Activated T-helper 1 cell treated with anti-CD3 and anti-CD28 coated beads, Interleukin-12 subunit alpha, Interleukin-12 subunit beta, Interleukin-2, Interleukin-4 antibody, amounts not matched to agents 30 ng/mL and 10 ng/mL and 1 ng/mL, durations not matched to agents 14 hours and 24 hours and 36 hours (primary cell): Measurements from ENCODE around the gene PTPRQ. TPM values are rescaled to one million over a fixed set of nuclear protein-coding genes. Genes with fewer than 3 reads are reported as not detected.

Experiments
- DNase-seq: peaks from one replicate; pipeline ENCODE4 v3.0.0; 2021; ENCODE audit warnings: low spot score
- H3K27ac Mint-ChIP-seq: one replicate; pipeline ENCODE4 v1.8.0; 2021; ENCODE audit warnings: mild to moderate bottlenecking, mixed read lengths
- H3K27me3 Mint-ChIP-seq: one replicate; pipeline ENCODE4 v1.8.0; 2022; ENCODE audit warnings: mild to moderate bottlenecking, moderate library complexity, mixed read lengths; ENCODE audit not compliant: insufficient read depth
- H3K36me3 Mint-ChIP-seq: one replicate; pipeline ENCODE4 v1.8.0; 2021; ENCODE audit warnings: low read depth, mixed read lengths
- H3K4me1 Mint-ChIP-seq: one replicate; pipeline ENCODE4 v1.8.0; 2021; ENCODE audit warnings: low read depth, mixed read lengths
- H3K4me3 Mint-ChIP-seq: one replicate; pipeline ENCODE4 v1.8.0; 2021; ENCODE audit warnings: mild to moderate bottlenecking, moderate library complexity, mixed read lengths
- H3K9me3 Mint-ChIP-seq: one replicate; pipeline ENCODE4 v1.8.0; 2021; ENCODE audit warnings: mixed read lengths
- intact Hi-C: fragments of 100-400 bp; cut with micrococcal nuclease; formaldehyde crosslinking; loops from one replicate; pipeline ENCODE4 v1.15.1; 2024
- total RNA-seq: library from RNA; stranded (reverse); gene quantifications from 2 replicates; pipeline ENCODE4 v1.2.3, GENCODE V29; 2022

The PTPRQ gene
- total RNA-seq, 1 donor from 2014 or later, result not detected

- no peak overlapping the region for H3K4me3 Mint-ChIP-seq
- intact Hi-C loops, result no loop called here
Measured at GRCh38 chr12:80485222-80485987, 41.4 kb downstream of the PTPRQ start.

GRCh38 chr12:80490329-80490728 is 46.3 kb downstream of the PTPRQ start:
- Mint-ChIP-seq H3K4me1 (no peaks in the 10 kb centered on the region), H3K36me3 (no peaks in the 10 kb centered on the region), H3K4me3 (no peak overlapping the region), H3K27me3 (no peaks in the 10 kb centered on the region), H3K27ac (no peak overlapping the region), H3K9me3 (no peaks in the 10 kb centered on the region)
- no peak for DNase-seq
- intact Hi-C loops, result no loop called here

More at GRCh38 chr12:80485222-80485987, 41.4 kb downstream of the PTPRQ start:
- no peak overlapping the region for H3K27ac Mint-ChIP-seq
- no peaks in the 10 kb centered on the region for H3K27me3 Mint-ChIP-seq
- H3K9me3 Mint-ChIP-seq, result no peaks in the 10 kb centered on the region
- H3K36me3 Mint-ChIP-seq, result no peaks in the 10 kb centered on the region
- H3K4me1 Mint-ChIP-seq, result no peaks in the 10 kb centered on the region
- no peak for DNase-seq

GRCh38 chr12:80491166-80491565 is 47.1 kb downstream of the PTPRQ start:
- no peak for DNase-seq
- Mint-ChIP-seq H3K27ac (no peak overlapping the region), H3K4me3 (no peak overlapping the region), H3K9me3 (no peaks in the 10 kb centered on the region), H3K36me3 (no peaks in the 10 kb centered on the region), H3K4me1 (no peaks in the 10 kb centered on the region), H3K27me3 (no peaks in the 10 kb centered on the region)
- intact Hi-C loops, result no loop called here

- intact Hi-C loops, result no loop called here
- Mint-ChIP-seq H3K27ac (no peak overlapping the region), H3K36me3 (no peaks in the 10 kb centered on the region), H3K9me3 (no peaks in the 10 kb centered on the region), H3K27me3 (no peaks in the 10 kb centered on the region), H3K4me1 (no peaks in the 10 kb centered on the region), H3K4me3 (no peak overlapping the region)
- DNase-seq, result no peak
Measured at GRCh38 chr12:80493466-80493865, 49.4 kb downstream of the PTPRQ start.

- Mint-ChIP-seq H3K4me3 (no peak overlapping the region), H3K4me1 (no peaks in the 10 kb centered on the region), H3K27me3 (no peaks in the 10 kb centered on the region), H3K36me3 (no peaks in the 10 kb centered on the region), H3K9me3 (no peaks in the 10 kb centered on the region), H3K27ac (no peak overlapping the region)
- intact Hi-C loops, result no loop called here
- no peak for DNase-seq
Measured at GRCh38 chr12:80494836-80495235, 50.8 kb downstream of the PTPRQ start.

- Mint-ChIP-seq H3K9me3 (no peaks in the 10 kb centered on the region), H3K4me1 (no peaks in the 10 kb centered on the region), H3K27me3 (no peaks in the 10 kb centered on the region), H3K36me3 (no peaks in the 10 kb centered on the region), H3K4me3 (no peak overlapping the region), H3K27ac (no peak overlapping the region)
- intact Hi-C loops, result no loop called here
- no peak for DNase-seq
Measured at GRCh38 chr12:80498059-80498728, 54.2 kb downstream of the PTPRQ start.

- Mint-ChIP-seq H3K36me3 (no peaks in the 10 kb centered on the region), H3K27ac (no peak overlapping the region), H3K4me1 (no peaks in the 10 kb centered on the region), H3K9me3 (no peaks in the 10 kb centered on the region), H3K27me3 (no peaks in the 10 kb centered on the region), H3K4me3 (no peak overlapping the region)
- no peak for DNase-seq
- intact Hi-C loops, result no loop called here
Measured at GRCh38 chr12:80504389-80505163, 60.5 kb downstream of the PTPRQ start.

- Mint-ChIP-seq H3K9me3 (no peaks in the 10 kb centered on the region), H3K4me3 (no peak overlapping the region), H3K4me1 (no peaks in the 10 kb centered on the region), H3K36me3 (no peaks in the 10 kb centered on the region), H3K27ac (no peak overlapping the region), H3K27me3 (no peaks in the 10 kb centered on the region)
- intact Hi-C loops, result no loop called here
- DNase-seq, result no peak
Measured at GRCh38 chr12:80509781-80510556, 65.9 kb downstream of the PTPRQ start.

GRCh38 chr12:80512781-80513180 is 68.7 kb downstream of the PTPRQ start:
- Mint-ChIP-seq H3K4me1 (no peaks in the 10 kb centered on the region), H3K27me3 (no peaks in the 10 kb centered on the region), H3K4me3 (no peak overlapping the region), H3K36me3 (no peaks in the 10 kb centered on the region), H3K9me3 (peaks cover 3% of the 10 kb centered on the region), H3K27ac (no peak overlapping the region)
- intact Hi-C loops, result no loop called here
- DNase-seq, result no peak

GRCh38 chr12:80513211-80513610 is 69.2 kb downstream of the PTPRQ start:
- Mint-ChIP-seq H3K9me3 (peaks cover 7% of the 10 kb centered on the region), H3K27ac (no peak overlapping the region), H3K27me3 (no peaks in the 10 kb centered on the region), H3K36me3 (no peaks in the 10 kb centered on the region), H3K4me3 (no peak overlapping the region), H3K4me1 (no peaks in the 10 kb centered on the region)
- intact Hi-C loops, result no loop called here
- no peak for DNase-seq

GRCh38 chr12:80517655-80518054 is 73.6 kb downstream of the PTPRQ start:
- no peak overlapping the region for H3K4me3 Mint-ChIP-seq
- peaks cover 17% of the 10 kb centered on the region for H3K9me3 Mint-ChIP-seq
- intact Hi-C loops, result no loop called here
- H3K4me1 Mint-ChIP-seq, result no peaks in the 10 kb centered on the region
- no peaks in the 10 kb centered on the region for H3K27me3 Mint-ChIP-seq
- H3K27ac Mint-ChIP-seq, result no peak overlapping the region
- no peak for DNase-seq
- no peaks in the 10 kb centered on the region for H3K36me3 Mint-ChIP-seq

GRCh38 chr12:80531646-80532045 is 87.6 kb downstream of the PTPRQ start:
- Mint-ChIP-seq H3K9me3 (no peaks in the 10 kb centered on the region), H3K27me3 (no peaks in the 10 kb centered on the region), H3K27ac (no peak overlapping the region), H3K4me3 (no peak overlapping the region), H3K4me1 (no peaks in the 10 kb centered on the region), H3K36me3 (no peaks in the 10 kb centered on the region)
- intact Hi-C loops, result no loop called here
- DNase-seq, result no peak
